PFSK-1 (cell line): Measurements from ENCODE around the gene SIRT7.

Experiments
- FOXP2 ChIP-seq: optimal IDR thresholded peaks from 2 replicates; pipeline ENCODE3; 2011; ENCODE audit warnings: borderline replicate concordance, control low read depth, inconsistent platforms; ENCODE audit not compliant: insufficient read depth; ENCODE audit errors: extremely low read length, extremely low read depth
- POLR2AphosphoS5 ChIP-seq: IDR thresholded peaks from 2 replicates; pipeline ENCODE4 v1.6.1; 2012; ENCODE audit warnings: low read depth, mild to moderate bottlenecking, control low read depth, low read length, moderate library complexity
- SIN3A ChIP-seq: IDR thresholded peaks from 2 replicates; pipeline ENCODE4 v1.6.1; 2012; ENCODE audit warnings: mild to moderate bottlenecking, low read length, moderate library complexity, borderline replicate concordance; ENCODE audit not compliant: insufficient read depth
- TAF1 ChIP-seq: IDR thresholded peaks from 2 replicates; pipeline ENCODE4 v1.6.1; 2012; ENCODE audit warnings: low read length, control low read depth, borderline replicate concordance; ENCODE audit not compliant: insufficient read depth
- TF ChIP-seq, protein P1 (sequence below), 2 experiments: IDR thresholded peaks; 2 replicates each; pipeline versions ENCODE4 v1.6.1 to v1.8.0; 2011 to 2012; ENCODE audit warnings: low read depth in 2 of 2, low read length in 2 of 2, control low read depth in 1 of 2, inconsistent platforms in 1 of 2, mild to moderate bottlenecking in 1 of 2, moderate library complexity in 1 of 2; ENCODE audit not compliant: insufficient read depth in 1 of 2

SIRT7 gene

DNA sequence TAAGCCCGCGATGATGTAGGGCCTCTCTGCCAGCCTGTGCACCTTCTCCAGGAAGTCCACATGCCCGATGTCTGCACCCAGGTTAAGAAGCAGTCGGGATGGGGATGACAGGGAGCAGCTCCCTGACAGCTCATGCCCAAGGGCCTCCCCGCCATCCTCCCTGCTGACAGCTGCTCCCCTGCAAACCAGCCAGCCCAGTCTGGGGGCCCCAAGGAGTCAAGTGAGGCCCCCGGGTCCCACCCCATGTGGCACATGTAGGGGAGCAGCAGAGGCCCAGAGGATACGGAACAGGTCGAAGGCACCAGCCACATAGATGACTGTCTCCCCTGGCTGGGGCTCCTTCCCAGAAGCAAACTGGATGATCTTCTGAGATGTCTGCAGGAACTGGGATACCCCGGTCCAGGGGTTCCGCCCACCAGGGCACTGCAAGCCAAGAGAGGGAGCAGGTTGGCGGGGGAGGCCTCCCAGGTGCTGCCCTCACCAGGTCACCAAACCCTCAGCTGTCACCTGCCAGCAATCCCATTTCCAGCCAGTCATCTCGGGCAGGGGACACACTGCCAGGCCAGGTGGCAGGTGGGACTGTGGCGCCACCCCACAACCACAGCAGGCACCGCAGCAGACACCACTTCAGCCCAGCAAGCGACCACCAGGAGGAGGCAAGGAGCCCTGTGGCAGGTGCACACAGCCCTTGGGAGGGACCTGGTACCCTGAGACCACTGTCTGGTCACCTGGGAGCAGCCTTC, 11.3 kb downstream of the SIRT7 start:
- no peak for TF ChIP-seq SIN3A
- TF ChIP-seq FOXP2: no peak
- TF ChIP-seq, protein P1, sequence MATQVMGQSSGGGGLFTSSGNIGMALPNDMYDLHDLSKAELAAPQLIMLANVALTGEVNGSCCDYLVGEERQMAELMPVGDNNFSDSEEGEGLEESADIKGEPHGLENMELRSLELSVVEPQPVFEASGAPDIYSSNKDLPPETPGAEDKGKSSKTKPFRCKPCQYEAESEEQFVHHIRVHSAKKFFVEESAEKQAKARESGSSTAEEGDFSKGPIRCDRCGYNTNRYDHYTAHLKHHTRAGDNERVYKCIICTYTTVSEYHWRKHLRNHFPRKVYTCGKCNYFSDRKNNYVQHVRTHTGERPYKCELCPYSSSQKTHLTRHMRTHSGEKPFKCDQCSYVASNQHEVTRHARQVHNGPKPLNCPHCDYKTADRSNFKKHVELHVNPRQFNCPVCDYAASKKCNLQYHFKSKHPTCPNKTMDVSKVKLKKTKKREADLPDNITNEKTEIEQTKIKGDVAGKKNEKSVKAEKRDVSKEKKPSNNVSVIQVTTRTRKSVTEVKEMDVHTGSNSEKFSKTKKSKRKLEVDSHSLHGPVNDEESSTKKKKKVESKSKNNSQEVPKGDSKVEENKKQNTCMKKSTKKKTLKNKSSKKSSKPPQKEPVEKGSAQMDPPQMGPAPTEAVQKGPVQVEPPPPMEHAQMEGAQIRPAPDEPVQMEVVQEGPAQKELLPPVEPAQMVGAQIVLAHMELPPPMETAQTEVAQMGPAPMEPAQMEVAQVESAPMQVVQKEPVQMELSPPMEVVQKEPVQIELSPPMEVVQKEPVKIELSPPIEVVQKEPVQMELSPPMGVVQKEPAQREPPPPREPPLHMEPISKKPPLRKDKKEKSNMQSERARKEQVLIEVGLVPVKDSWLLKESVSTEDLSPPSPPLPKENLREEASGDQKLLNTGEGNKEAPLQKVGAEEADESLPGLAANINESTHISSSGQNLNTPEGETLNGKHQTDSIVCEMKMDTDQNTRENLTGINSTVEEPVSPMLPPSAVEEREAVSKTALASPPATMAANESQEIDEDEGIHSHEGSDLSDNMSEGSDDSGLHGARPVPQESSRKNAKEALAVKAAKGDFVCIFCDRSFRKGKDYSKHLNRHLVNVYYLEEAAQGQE (IDR thresholded peaks at IDR 0.05; ENCODE audit: insufficient read depth in 1 of 2, low read depth in 2 of 2, low read length in 2 of 2): no peak
- no peak for TF ChIP-seq TAF1
- TF ChIP-seq POLR2AphosphoS5: no peak

DNA sequence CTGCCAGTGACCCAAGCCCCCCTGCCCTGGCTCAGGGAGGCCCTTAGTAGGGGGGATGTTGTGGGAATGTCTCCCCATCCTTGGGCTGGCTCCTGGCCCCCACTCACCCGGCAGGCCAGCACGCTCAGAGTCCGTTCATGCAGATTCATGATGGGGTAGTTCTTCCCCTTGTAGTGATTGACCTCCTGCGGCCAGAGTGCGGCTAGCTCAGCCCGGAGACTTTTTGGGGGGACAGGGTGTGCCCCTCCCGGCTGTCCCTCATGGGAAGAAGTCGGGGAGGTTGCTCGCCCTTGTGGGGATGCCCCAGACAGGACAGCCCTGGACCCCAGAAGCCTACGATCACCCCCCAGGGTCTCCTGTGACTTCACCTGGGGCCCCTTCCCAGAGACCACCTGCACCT, 12.0 kb downstream of the SIRT7 start:
- TF ChIP-seq POLR2AphosphoS5: no peak
- no peak for TF ChIP-seq FOXP2

DNA sequence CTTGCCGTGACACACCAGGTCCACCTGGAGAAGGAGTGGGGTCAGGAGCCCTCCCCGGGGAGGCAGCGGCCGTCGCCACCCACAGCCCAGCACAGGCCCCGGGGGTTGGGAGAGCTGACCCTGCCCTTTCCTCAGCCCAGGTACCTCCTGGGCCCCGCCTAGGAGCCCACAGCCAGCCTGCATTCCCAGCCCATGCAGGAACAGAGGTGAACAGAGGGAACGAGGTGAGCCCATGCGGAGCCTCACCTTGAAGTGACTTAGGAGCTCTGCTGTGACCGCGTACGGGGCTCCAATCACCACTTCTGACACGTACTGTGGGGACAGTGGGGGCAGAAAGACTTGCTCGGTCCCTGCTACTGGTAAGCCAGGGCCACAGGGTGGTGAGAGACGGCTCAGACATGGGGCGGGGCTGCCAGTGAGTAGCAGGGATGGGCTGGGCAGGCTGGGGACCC, 12.5 kb downstream of the SIRT7 start:
- TF ChIP-seq, protein P1 (IDR thresholded peaks at IDR 0.05; ENCODE audit: insufficient read depth in 1 of 2, low read depth in 2 of 2, low read length in 2 of 2): no peak
- TF ChIP-seq POLR2AphosphoS5: no peak
- no peak for TF ChIP-seq TAF1
- TF ChIP-seq SIN3A: no peak
- TF ChIP-seq FOXP2: no peak

DNA sequence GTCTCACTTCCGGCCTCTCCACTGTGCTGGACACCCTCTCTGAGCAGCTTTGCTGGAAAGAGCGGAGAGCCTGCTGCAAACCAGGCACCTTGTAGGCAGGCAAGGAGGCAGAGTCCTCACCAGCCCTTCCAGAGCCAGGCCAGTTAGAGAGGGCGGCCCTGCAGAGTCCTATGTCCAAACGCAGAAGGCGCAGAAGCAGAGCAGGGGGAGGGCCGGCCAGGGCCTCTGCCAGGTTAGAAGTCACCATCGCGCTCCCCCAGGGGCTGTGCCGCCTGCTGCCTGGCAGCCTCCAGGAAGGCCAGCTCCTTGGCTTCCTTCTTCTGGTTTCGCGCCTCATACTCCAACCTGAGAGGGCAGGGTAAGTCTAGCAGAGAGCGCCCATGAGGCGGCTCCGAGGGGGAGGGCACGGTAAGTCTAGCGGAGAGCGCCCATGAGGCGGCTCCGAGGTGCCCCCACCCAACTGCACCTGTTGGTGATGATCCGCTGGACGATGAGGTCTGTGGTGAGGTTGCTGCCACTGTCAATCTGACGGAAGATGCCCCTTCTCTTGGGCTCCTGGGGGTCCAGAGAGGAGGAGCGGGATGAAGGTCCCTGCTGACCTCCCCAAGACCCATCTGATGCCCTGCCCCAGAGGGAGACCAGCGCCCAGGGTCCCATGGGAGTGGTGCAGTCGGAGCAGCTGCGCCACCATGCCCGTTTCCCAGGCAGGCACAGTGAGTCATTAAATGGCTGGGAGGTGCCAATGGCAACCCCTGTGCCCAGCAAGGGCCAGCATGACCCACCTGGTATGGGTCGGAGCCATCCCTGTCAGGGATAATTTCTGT, 13.2 kb downstream of the SIRT7 start:
- TF ChIP-seq POLR2AphosphoS5: no peak
- TF ChIP-seq SIN3A: no peak
- TF ChIP-seq, protein P1 (IDR thresholded peaks at IDR 0.05; ENCODE audit: insufficient read depth in 1 of 2, low read depth in 2 of 2, low read length in 2 of 2): no peak
- no peak for TF ChIP-seq TAF1
- no peak for TF ChIP-seq FOXP2

DNA sequence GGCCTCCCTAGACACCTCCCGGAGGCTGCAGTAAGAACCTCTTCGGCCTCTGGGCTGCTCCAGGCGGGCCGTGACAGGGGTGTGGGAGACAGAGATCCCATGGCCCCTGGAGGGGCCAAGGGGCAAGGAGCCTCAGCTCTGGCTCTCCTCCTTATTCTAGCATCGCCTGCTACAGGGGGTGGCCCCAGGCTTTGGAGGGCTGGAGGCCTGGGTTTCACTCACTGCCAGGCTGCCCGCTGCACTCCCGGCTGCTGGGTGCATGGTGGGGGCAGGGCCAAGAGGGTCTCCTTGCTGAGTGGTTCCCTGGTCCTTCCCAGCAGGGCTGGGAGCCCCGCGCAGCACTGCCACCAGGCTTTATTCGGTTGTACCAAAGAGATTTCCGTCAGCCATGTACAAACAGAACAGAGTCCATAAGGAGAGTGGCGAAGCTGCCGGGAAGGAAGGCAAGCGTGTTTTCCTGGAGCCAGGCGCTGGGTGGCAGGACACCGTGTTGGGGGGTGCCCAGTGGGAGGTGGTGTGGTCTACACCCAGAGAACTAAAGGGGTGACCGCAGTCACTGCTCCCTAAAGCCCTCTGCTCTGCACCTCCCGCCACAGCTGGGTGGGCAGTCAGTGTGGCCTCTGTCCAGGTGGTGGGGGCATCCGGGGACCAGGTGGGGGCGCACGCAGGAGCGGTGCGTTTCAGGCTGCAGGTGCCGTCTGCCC, 13.9 kb downstream of the SIRT7 start:
- TF ChIP-seq, protein P1 (IDR thresholded peaks at IDR 0.05; ENCODE audit: insufficient read depth in 1 of 2, low read depth in 2 of 2, low read length in 2 of 2): no peak
- TF ChIP-seq POLR2AphosphoS5: no peak
- no peak for TF ChIP-seq FOXP2
- no peak for TF ChIP-seq TAF1
